AG04450 (cell line): Measurements from ENCODE around the gene LDB2. TPM values are rescaled to one million over a fixed set of nuclear protein-coding genes. Genes with fewer than 3 reads are reported as not detected.

Experiments used
- CTCF ChIA-PET: fragments of 300-600, 350-600 bp; formaldehyde crosslinking; extraction: SDS; loops from one replicate; lab custom pipeline; 2022; ENCODE audit warnings: antibody characterized with exemption, inconsistent platforms; lab: Charles Lee
- POLR2A ChIA-PET: fragments of 350-600 bp; formaldehyde crosslinking; extraction: SDS; loops from one replicate; lab custom pipeline; 2021; ENCODE audit warnings: antibody characterized with exemption, inconsistent platforms; lab: Yijun Ruan, JAX
- DNase-seq: peaks from one replicate; pipeline ENCODE4 v3.0.0-alpha.2; 2011; ENCODE audit warnings: low read depth, low spot score
- H3K27ac ChIP-seq: one replicate; pipeline ENCODE4 v1.5.1; 2012; ENCODE audit warnings: low read depth, low read length, control low read depth
- H3K27me3 ChIP-seq: one replicate; pipeline ENCODE4 v1.6.0; 2012; ENCODE audit warnings: low read length; ENCODE audit not compliant: control insufficient read depth, insufficient read depth
- H3K4me3 ChIP-seq: 2 replicates; pipeline ENCODE4 v1.5.1; 2011; ENCODE audit warnings: mild to moderate bottlenecking, low read depth, low read length, control low read depth
- H3K9me3 ChIP-seq: 2 replicates; pipeline ENCODE4 v1.5.1; 2012; ENCODE audit warnings: low read length; ENCODE audit not compliant: control insufficient read depth, insufficient read depth
- polyA plus RNA-seq: library from polyadenylated mRNA; depleted of rRNA; stranded (reverse); fragments of >200 nt; gene quantifications from 2 replicates; pipeline ENCODE4 v1.2.3, GENCODE V29; 2011
- TF ChIP-seq, protein P1 (sequence below): IDR thresholded peaks from 2 replicates; pipeline ENCODE4 v1.5.1; 2011; ENCODE audit warnings: low read depth, low read length, control low read depth, inconsistent platforms

The LDB2 gene
- polyA plus RNA-seq, 1 experiment, result 180 TPM

DNA sequence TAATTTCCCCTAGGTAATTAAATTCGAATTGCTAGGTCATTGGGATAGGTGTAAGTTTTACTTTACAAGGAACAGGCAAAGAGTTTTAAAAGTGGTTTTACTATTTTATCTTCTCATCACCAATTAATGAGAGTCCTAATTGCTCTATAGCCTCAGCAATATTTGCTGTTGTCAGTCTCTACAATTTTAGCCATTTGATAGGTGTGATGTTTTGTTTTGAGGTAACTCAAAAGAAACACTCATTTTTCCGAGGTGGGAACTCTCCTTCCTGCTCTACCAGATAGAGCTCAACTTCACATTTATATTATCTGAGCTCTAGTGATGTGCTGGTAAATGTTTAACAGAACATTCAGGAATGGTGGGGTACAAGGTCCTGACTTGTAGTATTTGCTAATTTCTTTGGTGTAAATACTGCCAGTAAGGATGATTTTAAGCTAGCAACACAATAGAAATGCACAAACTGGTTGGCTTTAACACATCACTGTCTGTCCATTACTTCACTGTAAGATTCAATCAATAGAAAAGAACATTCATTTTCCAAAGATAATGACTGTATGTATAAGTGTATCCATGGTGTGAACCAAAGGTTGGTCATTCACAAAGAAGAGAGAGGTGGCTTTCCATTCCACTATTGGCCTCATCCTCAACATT lies 62.7 kb downstream of the LDB2 start:
- Histone ChIP-seq H3K27ac (no peak overlapping the region), H3K27me3 (no peaks in the 10 kb centered on the region), H3K9me3 (no peaks in the 10 kb centered on the region), H3K4me3 (no peak overlapping the region)
- POLR2A ChIA-PET, result no interaction called here
- CTCF ChIA-PET, result no interaction called here
- no peak for DNase-seq
- TF ChIP-seq, protein P1, sequence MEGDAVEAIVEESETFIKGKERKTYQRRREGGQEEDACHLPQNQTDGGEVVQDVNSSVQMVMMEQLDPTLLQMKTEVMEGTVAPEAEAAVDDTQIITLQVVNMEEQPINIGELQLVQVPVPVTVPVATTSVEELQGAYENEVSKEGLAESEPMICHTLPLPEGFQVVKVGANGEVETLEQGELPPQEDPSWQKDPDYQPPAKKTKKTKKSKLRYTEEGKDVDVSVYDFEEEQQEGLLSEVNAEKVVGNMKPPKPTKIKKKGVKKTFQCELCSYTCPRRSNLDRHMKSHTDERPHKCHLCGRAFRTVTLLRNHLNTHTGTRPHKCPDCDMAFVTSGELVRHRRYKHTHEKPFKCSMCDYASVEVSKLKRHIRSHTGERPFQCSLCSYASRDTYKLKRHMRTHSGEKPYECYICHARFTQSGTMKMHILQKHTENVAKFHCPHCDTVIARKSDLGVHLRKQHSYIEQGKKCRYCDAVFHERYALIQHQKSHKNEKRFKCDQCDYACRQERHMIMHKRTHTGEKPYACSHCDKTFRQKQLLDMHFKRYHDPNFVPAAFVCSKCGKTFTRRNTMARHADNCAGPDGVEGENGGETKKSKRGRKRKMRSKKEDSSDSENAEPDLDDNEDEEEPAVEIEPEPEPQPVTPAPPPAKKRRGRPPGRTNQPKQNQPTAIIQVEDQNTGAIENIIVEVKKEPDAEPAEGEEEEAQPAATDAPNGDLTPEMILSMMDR, result no peak

DNA sequence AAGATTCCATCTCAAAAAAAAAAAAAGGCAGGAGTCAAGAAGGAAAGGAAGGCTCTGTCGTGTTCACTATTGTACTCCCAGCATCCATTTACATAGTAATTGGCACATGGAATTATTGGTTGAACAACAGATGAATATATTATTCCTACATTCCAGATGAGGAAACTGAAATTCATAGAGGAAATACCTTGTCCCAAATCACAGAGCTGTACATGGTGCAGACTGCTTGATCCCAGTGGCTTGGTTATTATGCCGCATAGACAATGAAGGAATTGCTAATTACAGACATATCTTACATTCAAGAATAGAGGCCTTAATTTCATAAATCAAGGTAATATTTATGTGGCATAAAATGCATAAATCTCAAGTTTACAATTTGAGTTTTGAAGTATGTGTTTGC lies 63.6 kb downstream of the LDB2 start:
- ChIA-PET POLR2A (no interaction called here), CTCF (no interaction called here)
- Histone ChIP-seq H3K4me3 (no peak overlapping the region), H3K27ac (no peak overlapping the region), H3K9me3 (no peaks in the 10 kb centered on the region), H3K27me3 (no peaks in the 10 kb centered on the region)
- TF ChIP-seq, protein P1, result no peak
- no peak for DNase-seq

DNA sequence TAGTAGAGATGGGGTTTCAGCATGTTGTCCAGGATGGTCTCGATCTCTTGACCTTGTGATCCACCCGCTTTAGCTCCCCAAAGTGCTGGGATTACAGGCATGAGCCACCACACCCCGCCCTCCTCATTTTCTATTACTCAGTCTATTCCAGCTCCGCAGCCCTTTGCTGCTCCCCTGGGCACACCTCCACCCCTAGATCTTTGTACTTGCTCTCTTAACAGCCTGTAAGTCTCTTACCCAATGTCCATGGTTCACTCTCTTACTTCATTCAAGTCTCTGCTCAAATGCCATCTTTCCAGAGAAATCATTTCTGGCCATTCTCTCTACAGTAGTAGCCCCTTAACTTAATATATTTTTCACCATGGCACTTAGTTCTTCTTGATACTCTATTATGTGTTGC lies 64.7 kb downstream of the LDB2 start:
- Histone ChIP-seq H3K9me3 (no peaks in the 10 kb centered on the region), H3K27ac (no peak overlapping the region), H3K27me3 (no peaks in the 10 kb centered on the region), H3K4me3 (no peak overlapping the region)
- ChIA-PET POLR2A (no interaction called here), CTCF (no interaction called here)
- DNase-seq, result no peak
- TF ChIP-seq, protein P1, result no peak

DNA sequence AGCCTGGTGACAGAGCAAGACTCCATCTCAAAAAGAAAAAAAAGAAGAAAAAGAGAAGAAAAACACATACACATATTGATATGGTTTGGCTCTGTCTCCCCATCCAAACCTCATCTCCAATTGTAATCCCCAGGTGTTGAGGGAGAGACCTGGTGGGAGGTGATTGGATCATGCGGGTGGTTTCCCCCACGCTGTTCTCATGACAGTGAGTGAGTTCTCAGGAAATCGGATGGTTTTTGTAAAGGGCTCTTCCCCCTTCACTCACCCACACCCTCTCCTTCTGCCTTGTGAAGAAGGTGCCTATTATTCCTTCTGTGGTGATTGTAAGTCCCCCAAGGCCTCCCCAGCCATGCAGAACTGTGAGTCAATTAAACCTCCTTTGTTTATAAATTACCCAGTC lies 68.4 kb downstream of the LDB2 start:
- H3K27ac ChIP-seq, result no peak overlapping the region
- H3K4me3 ChIP-seq, result no peak overlapping the region
- H3K9me3 ChIP-seq, result no peaks in the 10 kb centered on the region
- ChIA-PET CTCF (no interaction called here), POLR2A (no interaction called here)
- H3K27me3 ChIP-seq, result no peaks in the 10 kb centered on the region
- TF ChIP-seq, protein P1, result no peak
- no peak for DNase-seq

DNA sequence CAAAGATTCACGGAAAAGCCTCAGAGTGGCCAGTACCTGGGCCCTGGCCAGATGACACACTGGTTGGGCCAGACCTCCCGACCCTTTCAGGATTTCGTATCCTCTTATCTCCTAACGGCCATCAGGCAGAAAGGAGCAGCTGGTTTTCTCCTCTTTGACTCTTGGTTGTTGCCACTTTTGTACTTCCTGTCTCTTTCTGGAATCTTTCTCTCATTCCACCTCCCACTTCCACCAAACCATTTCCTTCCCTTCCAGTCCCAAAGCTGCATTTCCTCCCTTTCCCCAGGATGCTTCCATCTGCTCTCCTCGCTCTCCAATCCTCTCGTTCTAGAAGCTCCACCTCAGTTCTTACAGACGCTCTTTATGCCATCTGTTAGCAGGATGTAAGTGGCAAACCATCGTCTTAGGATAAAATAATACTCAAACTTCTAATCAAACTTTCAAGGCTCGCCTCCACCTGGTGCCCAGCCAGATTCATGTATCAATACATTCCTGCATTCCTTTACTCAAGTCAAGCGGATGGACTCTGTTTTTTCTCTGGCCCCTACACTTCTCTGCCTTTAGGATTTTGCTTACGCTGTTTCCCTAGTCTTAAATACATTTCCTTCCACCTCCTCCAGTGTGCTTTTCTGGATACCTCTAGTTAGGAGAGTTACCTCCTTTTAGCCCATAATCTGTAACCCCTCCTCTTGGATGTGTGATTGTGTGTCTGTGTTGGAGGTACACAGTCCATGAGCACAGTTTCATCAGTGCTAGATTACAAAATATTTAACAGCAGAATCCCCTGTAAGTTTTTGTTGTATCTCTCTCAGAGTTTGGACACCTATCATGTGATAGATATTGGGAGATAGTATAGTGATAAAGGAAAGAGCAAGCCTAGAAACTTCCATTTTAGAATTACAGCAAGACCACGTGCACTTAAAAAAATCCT lies 70.4 kb downstream of the LDB2 start:
- TF ChIP-seq, protein P1, result no peak
- no peak for DNase-seq
- CTCF ChIA-PET, result no interaction called here
- POLR2A ChIA-PET, result no interaction called here
- no peaks in the 10 kb centered on the region for H3K27me3 ChIP-seq
- H3K9me3 ChIP-seq, result no peaks in the 10 kb centered on the region
- no peak overlapping the region for H3K27ac ChIP-seq
- H3K4me3 ChIP-seq, result no peak overlapping the region
